Loucy (cell line): ENCODE results near the gene ADAMTS13.
"Not testable (repeated sequence)": the region's sequence is repeated elsewhere in the genome, so short reads cannot be mapped to it uniquely, and the experiment has no call there.

Experiments
- EZH2phosphoT487 ChIP-seq: fragments of 200-600 bp; IDR thresholded peaks from 2 replicates; pipeline ENCODE4 v1.6.1; 2018; ENCODE audit warnings: antibody characterized with exemption, mild to moderate bottlenecking, moderate library complexity, borderline replicate concordance
- TF ChIP-seq, protein P1 (sequence below): fragments of 200-600 bp; sonication (generic); conservative IDR thresholded peaks from 2 replicates; pipeline ENCODE4 v1.5.1; 2014; ENCODE audit warnings: mild to moderate bottlenecking, antibody characterized with exemption, low read length

DNA sequence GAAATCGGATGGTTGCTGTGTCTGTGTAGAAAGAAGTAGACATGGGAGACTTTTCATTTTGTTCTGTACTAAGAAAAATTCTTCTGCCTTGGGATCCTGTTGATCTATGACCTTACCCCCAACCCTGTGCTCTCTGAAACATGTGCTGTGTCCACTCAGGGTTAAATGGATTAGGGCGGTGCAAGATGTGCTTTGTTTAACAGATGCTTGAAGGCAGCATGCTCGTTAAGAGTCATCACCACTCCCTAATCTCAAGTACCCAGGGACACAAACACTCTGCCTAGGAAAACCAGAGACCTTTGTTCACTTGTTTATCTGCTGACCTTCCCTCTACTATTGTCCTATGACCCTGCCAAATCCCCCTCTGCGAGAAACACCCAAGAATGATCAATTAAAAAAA is 30.7 kb upstream of the ADAMTS13 start:
- TF ChIP-seq, protein P1, sequence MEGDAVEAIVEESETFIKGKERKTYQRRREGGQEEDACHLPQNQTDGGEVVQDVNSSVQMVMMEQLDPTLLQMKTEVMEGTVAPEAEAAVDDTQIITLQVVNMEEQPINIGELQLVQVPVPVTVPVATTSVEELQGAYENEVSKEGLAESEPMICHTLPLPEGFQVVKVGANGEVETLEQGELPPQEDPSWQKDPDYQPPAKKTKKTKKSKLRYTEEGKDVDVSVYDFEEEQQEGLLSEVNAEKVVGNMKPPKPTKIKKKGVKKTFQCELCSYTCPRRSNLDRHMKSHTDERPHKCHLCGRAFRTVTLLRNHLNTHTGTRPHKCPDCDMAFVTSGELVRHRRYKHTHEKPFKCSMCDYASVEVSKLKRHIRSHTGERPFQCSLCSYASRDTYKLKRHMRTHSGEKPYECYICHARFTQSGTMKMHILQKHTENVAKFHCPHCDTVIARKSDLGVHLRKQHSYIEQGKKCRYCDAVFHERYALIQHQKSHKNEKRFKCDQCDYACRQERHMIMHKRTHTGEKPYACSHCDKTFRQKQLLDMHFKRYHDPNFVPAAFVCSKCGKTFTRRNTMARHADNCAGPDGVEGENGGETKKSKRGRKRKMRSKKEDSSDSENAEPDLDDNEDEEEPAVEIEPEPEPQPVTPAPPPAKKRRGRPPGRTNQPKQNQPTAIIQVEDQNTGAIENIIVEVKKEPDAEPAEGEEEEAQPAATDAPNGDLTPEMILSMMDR: not testable (repeated sequence)
- not testable (repeated sequence) for TF ChIP-seq EZH2phosphoT487
